Dedifferentiated amniotic fluid mesenchymal stem cell (primary cell): ENCODE results near the gene N4BP3.

Source experiments
- DNase-seq: peaks from one replicate; pipeline ENCODE4 v3.0.0-alpha.2; 2016; ENCODE audit errors: extremely low spot score

Gene N4BP3

GRCh38 chr5:178147406-178147805 lies 34.1 kb downstream of the N4BP3 start:
- no peak for DNase-seq

- no peak for DNase-seq
Observed at GRCh38 chr5:178149199-178149932, 36.0 kb downstream of the N4BP3 start.

- no peak for DNase-seq
Observed at GRCh38 chr5:178150977-178151734, 37.8 kb downstream of the N4BP3 start.

- DNase-seq = no peak
Observed at GRCh38 chr5:178152491-178153444, 39.4 kb downstream of the N4BP3 start.

- peak; percentile 99 for DNase-seq
Observed at GRCh38 chr5:178153530-178154340, 40.4 kb downstream of the N4BP3 start, which contains the start of gene NHP2. TSS of gene NHP2 (minus strand) at chr5:178153885. CDS start at chr5:178153817, 68 bp downstream.

- no peak for DNase-seq
Observed at GRCh38 chr5:178155065-178155464, 41.7 kb downstream of the N4BP3 start.

- no peak for DNase-seq
Observed at GRCh38 chr5:178160176-178160575, 46.8 kb downstream of the N4BP3 start.

- no peak for DNase-seq
Observed at GRCh38 chr5:178162481-178162880, 49.1 kb downstream of the N4BP3 start.

- DNase-seq = peak; percentile 41
Observed at GRCh38 chr5:178163772-178164735, 50.7 kb downstream of the N4BP3 start.

GRCh38 chr5:178165581-178165980 lies 52.2 kb downstream of the N4BP3 start:
- DNase-seq = no peak

- no peak for DNase-seq
Observed at GRCh38 chr5:178170455-178170854, 57.1 kb downstream of the N4BP3 start.

GRCh38 chr5:178174456-178174855 lies 61.1 kb downstream of the N4BP3 start:
- no peak for DNase-seq
